GM21529 (cell line): Measurements from ENCODE around the gene ABITRAM.
"Not testable (repeated sequence)": the region's sequence is repeated elsewhere in the genome, so short reads cannot be mapped to it uniquely, and the experiment has no call there.

Source experiments
- ATAC-seq: cut with Tn5 transposase; IDR thresholded peaks from one replicate; pipeline ENCODE4 v1.9.1; 2021; ENCODE audit not compliant: unreplicated experiment

ABITRAM gene

DNA sequence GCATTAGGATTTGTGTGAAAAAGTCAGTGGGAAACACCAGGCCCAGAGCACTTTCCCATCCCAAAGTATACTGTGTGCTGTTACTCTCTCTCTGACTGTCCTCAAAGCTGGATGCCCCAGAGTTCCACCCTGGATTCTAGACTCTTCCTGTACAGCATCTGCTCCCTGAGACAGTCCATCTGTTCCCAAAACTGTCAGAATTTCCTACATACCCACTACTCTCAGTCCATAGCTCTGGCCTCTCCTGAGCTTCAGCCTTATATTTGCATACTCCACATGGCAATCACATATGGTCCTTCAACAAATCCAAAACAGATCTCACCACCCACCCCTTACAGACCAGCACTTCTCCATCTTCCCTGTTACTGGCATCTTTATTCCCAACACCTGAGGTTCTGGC, 9.7 kb upstream of the ABITRAM start:
- ATAC-seq: no peak

DNA sequence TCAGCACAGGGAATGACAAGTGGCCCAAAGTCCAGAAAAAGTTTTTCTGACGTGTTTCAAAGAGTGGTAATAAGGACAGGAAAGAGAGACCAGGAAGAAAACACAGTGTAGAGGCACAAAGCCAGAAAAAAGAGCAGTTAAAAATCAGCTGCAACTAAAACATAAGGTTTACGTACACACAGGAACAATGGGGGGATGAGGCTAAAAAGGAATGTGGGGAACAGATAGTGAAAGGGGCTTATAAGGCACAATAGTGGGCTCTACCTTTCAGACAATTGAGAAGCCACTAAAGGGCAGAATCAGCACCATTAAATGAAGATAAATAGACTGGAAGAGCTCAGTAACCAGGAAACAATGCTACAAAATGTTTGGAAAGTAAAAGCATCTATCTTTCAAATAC, 5.8 kb upstream of the ABITRAM start:
- ATAC-seq: no peak

DNA sequence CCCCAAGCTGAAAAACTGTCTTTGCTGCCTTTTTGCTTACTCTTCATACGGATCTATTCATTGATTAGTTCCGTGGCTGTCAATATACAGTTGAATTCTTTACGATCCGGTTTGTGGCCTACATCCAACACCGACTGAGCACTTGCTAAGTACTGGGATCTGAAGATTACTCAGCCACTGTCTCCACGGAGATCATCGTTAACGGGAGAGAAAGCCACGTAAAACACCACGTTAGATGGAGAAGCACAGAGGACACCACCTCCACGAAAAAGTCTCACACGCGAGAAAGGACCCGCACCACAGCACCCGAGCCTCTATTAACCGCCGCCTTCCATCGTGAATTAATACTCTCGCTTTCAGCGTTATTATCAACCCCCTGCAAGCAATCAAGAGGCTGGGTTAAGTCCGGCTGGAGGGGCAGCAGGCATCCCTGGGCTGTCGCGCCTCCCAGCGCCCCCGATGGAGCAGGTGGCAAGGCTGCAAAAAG, 926 bp upstream of the ABITRAM start:
- ATAC-seq: no peak

DNA sequence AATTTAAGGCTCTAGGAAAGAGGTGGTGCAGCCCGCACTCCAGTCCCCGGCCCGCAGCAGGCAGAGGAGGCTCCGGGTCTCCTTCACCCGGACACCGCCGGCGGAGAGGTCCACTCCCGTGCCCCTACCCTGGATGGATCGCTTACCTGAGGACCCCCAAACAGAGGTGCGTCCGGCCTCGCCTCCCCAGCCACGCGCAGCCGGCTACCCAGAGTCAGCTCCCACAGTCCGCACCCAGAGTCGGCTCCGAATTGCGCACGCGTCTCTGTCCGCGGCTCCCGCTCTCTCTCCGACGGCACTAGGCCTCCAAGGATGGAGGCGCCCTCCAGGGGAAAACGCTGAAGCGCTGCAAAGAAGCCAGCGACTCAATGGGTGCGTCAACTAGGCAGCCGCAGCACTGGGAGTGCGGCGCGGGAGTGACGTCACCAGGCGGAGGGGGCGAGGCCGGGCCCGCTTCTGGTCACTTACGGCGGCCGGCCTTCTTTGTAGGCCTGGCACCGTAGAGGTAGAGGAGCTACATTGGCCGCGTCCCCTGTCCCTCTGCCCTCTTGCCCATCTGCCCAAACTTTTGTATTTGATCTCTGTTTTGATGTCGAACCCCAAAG, 380 bp upstream of the ABITRAM start, which contains the start of gene ELP1:
ELP1 (minus strand) TSS at position 407 of the 605 bp plus-strand sequence. CDS start 2,978 bp downstream, outside the sequence.
- ATAC-seq: peak; percentile 88

DNA sequence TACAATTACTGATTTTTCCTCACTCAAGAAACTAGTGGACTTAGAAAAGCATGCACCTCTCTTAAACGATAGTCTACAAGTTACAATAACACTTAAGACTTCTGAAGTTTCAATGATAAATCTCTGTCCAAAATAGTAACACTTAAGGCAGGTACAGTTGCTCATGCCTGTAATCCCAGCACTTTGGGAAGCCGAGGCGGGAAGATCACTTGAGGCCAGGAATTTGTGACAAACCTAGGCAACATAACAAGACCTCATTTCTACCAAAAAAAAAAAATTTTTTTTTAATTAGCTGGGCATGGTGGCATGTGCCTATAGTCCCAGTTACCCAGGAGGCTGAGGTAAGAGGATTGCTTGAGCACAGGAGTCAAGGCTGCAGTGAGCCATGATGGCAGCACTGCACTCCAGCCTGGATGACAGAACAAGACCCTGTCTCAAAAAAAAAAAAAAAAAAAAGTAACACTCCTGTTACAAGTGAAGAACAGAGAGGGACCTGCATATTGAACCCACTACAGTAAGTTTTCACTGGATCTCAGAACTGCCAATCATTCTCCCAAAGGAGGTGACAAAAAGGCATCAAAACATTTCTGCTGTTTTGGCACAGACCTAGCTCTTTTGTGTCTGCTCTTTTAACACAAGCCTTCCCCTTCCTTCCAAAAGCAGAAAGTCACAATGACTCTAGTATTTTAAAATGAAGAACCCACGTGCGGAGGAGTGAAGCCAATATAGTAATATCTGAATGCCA, 3.5 kb downstream of the ABITRAM start:
- ATAC-seq: no peak

DNA sequence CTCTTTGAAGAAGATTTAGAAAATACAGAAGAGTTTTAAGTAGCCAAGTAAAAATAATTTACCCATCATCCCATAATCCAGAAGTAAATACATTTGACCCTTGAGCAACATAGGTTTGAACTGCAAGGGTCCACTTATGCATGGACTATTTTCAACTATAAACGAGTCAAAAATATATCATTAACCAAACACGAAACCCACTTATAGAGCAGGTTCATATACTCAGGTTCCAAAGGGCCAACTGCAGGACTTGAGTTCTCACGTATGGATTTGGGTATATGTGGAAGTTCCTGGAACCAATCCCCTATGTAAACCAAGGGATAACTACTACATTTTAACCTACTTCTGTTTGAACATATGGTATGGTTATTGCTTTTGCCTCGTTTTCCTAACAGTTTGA, 5.8 kb downstream of the ABITRAM start:
- no peak for ATAC-seq

DNA sequence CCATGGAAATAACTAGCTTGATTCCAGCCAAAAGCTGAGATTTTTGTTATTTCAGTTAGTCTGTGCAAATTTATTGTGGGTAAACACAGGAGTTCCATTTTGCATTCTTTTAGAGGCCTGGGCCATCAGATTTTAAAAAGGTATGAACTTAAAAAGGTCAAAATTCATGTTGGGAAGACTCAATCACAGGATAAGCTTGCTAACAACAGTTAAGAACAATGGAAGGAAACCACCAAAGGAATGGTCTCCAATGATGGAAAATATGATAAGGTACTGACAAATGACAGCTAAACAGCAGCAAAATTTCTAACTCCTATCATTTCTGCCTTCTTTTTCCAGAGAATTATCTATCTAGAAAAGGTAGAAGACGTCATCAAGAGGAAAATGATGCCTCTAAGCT, 16.0 kb downstream of the ABITRAM start:
- no peak for ATAC-seq

DNA sequence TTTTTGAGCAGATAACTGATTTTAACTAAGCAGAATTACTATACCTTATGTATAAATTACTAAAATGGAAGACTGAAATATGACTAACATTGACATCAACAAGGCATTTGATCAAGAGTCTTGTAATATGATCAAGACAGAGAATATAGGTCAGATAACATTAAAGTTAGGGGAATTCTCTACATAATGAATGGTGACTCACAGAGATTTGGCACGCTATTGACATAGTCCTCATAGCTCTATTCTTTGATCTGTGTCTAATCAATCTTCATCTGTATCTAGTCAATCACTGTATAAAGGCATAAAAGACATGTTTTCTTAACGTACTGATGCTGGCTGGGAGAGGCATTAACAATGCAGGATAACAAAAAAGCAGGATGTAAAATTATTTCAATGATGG, 17.4 kb downstream of the ABITRAM start:
- ATAC-seq: no peak

DNA sequence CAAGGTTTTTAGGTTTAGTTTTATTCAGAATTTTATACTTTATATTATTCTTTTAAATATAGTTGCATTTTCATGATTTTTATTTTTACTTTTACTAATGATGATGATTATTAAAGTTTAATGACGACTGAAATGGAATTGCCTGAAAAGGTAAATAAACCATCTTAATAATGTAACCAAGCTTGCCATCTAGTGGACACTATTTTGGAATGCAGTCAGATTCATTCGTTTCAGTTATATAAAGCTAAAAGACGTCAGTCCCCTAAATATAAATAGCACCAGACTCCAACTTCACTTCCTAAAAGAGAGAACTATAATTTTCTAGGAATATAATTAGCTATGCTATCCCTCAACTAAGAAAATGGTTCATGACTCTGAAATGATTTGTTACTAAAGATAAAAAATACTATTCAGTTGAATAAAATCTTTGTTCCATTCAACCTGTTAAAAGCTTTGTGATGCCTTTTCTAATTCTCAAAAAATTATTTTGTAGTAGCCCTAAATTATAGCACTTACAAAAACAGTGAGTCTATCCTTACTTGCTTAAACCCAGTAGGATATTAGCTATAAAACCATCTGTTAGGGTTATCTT, 19.9 kb downstream of the ABITRAM start:
- peak; percentile 63 for ATAC-seq

DNA sequence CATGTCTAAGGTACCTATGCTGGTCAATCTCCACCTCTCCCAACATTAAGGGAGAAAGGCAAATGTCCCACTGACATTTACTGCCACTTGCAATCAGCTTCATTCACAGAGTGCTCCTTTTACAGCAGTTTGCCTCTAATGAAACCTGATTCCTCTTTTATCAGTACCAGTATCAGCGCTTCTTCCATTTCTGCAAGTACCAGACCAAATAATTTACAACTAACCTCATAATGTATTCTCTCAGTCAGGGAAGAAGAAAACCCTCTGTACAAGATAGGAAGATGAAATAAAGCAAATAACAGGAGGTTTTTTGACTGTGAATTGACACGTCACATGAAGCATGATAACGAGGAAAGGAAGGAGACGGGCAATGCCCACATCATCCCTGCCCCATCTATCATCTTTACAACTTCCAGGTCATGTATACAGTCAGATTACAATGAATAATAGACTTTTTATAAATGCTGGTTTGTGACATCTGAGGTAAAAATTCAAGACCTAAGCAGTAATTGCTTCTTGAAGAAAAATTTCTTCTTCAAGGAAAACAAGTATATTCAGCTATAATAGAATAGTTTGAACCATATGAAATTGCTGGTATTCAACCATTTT, 21.9 kb downstream of the ABITRAM start:
- ATAC-seq: no peak

DNA sequence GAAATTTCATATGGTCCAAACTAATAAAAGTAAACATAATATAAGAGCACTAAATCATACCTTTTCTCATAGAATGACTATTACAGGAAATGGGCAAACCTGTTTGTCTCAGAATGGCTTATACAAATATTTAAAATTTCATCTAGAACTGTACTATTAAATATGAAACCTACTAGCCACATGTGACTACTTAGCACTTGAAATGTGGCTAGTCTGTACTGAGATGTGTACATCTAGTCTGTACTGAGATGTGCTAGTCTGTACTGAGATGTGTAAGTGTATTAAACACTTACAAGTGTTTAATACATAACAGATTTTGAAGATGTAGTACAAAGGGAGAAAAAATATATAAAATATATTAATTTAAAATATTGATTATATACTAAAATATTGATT, 22.4 kb downstream of the ABITRAM start:
- ATAC-seq: no peak

DNA sequence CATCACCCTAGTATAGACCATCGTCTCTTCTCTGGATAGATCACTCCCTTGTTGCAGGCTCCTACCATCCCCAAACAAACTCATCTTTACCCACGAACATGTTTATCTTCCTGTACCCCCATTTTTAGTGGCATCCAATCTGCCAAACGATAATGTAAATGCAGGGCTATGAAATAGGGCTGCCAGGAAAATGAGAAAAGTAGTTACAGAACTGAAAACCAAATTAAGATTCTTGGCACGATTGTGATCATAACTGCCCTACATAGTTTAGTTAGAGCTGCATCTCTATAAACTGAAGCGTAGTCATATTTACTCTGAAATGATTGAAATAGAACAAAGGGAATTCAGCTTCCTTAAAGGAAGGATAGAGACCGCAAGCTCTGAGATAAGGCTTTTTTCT, 26.1 kb downstream of the ABITRAM start:
- ATAC-seq: no peak

DNA sequence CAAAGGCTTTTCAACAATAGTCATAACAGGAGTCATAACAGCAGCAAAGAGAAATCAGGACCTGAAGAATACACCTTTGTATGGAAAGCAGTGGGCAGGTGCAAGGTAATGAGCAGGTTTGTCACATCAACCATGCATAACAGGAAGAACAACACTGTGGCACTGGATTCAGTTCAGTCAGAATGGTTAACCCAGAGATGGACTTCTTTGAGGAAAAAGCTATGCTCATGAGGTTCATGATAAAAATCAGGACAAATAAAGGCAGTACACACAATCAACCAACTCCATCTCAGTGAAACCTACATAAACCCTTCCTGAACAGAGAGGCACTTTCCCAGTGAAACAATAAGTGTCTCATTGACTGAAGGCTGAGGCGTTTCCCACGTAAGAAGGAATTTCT, 27.0 kb downstream of the ABITRAM start:
- no peak for ATAC-seq

DNA sequence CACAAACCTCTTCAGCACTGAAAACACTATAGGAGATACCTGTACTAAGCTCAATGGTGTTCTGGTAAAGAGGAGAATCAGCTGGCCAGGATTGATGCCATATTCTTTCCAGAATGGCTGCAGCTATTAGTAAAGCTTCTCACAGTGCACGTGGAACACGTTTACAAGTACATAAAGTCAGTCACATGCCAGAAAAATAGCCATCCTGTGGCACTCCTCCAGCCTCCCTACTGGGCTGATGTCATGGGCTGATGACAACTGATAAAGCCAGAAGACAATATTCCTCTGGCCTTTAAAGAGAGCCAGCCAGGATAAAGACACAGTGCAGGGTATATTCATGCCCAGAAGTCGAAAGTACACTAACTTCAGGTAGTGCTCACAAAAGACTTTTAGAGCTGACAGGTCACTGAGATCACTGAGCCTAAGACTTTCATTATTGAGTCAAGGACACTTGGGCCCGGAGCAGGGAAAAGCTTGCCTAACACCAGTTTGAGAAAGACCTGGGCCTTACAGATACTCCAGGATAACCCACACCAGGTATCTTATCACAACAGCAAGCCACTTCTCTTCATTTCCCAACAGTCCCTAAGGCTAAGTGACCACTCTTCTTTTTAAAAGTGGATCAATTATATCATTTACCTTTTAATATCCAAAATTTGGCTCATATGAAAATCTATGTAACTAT, 29.4 kb downstream of the ABITRAM start:
- no peak for ATAC-seq

DNA sequence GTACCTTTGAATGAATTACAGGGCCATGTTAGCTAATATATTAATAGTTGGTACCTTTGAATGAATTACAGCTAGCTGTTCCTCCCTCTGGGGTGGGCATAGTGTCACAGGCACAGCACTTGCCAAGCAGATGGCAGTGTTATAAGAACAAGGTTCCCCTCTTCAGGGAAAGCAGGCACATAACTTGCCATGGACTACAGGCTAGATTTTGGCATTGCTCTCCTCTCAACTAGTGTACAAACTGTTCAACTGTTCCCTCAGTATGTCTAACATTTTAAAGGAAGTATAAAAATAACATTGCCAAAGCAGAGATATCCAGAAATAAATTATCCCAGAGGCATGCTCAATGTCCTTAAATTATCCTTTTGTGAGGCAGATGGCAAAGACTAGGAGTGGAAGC, 33.7 kb downstream of the ABITRAM start:
- no peak for ATAC-seq

DNA sequence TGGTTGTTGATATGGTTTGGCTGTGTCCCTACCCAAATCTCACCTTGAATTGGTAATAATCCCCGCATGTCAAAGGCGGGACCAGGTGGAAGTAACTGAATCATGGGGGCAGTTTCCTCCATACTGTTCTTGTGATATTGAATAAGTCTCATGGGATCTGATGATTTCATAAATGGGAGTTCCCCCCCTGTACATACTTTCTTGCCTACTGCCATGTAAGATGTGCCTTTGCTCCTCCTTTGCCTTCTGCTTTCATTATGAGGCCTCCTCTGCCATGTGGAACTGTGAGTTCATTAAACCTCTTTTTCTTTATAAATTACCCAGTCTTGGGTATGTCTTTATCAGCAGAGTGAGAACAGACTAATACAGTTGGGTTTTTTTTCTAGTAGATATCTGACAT, 37.2 kb downstream of the ABITRAM start:
- ATAC-seq: not testable (repeated sequence)

DNA sequence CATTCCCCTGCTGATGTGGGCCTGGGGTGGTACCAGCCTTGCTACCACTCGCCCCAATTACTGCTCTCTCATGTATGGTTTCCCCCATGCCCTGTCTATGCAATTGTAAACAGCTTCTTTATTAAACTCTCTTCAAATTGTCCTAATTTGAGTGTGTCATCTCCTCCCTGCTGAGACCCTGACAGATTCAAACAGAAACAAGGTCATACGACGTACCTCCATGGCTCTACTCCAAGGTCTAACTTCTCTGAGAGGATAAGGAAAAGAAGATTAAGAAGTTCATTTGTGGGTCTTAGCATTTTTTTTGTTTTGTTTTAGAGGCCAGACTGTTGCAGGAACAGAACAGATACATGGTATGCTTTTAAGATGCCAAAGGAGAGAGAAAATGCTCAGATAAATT, 38.0 kb downstream of the ABITRAM start:
- ATAC-seq: no peak

DNA sequence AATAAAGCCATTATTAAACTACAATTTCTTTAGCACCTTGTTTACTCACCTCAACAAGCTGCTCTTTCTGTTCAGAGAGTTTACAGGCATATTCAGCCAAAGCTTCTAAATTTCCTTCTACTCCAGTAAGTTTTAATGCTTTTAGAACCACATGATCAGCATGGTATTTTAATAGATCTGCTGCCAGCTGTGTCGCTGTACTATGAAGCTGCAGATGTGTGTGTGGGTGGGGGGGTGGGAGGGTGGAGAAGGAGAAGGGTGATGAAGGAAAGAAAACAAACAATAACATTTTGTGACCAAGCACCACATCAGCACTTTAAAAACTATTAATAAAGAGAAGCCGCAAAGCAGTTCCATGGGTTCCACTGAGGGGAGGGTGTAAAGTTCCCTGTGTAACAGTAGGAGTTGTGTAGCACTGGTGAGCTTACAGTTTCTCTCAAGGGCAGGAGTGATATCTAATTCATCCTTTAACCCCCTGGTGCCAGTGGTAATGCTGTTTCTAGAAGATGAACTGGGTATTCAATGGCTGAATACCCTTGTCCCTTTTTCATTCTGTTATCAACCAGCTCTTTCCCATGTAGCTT, 38.5 kb downstream of the ABITRAM start:
- ATAC-seq: no peak

DNA sequence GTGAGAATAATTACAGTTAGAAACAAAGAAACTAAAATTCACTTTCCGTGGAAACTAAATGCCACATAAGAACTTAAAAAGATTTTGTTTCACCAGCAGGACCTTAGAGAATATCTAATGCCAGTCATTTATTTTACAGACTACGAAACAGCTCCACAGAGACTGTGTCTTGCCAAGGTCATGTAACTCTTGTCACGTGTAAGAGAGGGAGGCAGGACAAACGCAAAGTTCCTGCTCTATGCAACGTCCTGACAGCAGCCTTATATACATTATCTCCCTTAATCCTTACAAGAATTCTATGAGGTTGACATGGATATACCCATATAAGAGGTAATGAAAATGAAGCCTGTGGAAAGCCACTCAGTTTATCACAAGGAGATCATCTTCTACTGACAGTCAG, 39.7 kb downstream of the ABITRAM start:
- no peak for ATAC-seq

DNA sequence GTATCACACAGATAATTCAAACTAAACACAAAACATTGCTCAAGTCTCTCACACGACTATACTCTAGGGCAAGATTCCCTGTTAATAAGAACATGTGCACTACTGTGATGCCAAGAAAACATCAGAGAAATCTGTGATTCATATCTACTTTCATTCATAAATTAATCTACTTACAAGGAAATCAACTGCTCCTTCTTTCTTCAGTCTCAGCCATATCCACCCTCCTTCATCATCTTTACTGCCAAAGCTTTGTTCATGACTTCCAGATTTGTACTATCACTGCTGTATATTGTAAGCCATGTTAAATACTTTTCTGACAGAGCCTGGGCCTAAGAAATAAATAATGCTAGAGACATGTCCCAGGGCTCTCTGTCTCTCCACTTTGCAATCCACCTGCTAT, 44.0 kb downstream of the ABITRAM start:
- ATAC-seq: no peak

DNA sequence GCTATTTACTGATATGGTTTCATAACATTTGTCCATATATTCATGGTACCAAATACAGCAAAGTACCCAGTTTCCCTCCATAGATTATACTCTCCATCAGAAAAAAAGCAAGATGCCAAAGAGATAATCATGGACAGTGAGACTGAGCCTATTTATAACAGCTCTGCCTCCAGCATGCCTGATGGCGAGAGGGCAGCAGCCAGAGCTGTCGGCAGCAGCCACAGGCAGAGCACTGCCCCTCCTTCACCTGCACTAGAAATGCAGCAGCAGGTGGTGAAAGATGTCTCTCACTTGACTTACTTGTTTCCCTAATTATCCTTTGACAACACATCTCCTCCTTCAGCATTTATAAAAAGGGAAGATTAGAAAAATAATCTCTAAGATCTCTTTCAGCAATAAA, 46.7 kb downstream of the ABITRAM start:
- no peak for ATAC-seq
